H1 (cell line): ENCODE data around the gene HS6ST1. TPM values are rescaled to one million over a fixed set of nuclear protein-coding genes. Genes with fewer than 3 reads are reported as not detected.

ENCODE experiments used
- CTCF ChIA-PET: fragments of 300-600 bp; sonication (Branson Sonifier 250); formaldehyde crosslinking; loops from one replicate; lab custom pipeline; 2021; ENCODE audit not compliant: partially characterized antibody; lab: Charles Lee
- POLR2A ChIA-PET: fragments of 300-600 bp; sonication (Branson Sonifier 250); formaldehyde crosslinking; loops from one replicate; lab custom pipeline; 2021; ENCODE audit warnings: inconsistent platforms; ENCODE audit not compliant: partially characterized antibody; lab: Charles Lee
- DNase-seq, 2 experiments: peaks; one replicate each; pipeline versions ENCODE4 v3.0.0 to v3.0.0-alpha.2; 2010 to 2022; ENCODE audit warnings: low spot score in 2 of 2, low read depth in 1 of 2, mixed read lengths in 1 of 2
- FAIRE-seq: peaks from 2 replicates; lab custom pipeline; 2011; peaks lifted over from hg19 to GRCh38; lab: Jason Lieb, UNC
- H2AFZ ChIP-seq: 2 replicates; pipeline ENCODE4 v1.8.1; 2012; ENCODE audit warnings: low read length, inconsistent platforms
- H2AK5ac ChIP-seq: 2 replicates; pipeline ENCODE4 v1.6.1; 2013; ENCODE audit warnings: low read depth, low read length
- H2BK120ac ChIP-seq: replicated peaks from 2 replicates; pipeline ENCODE3; 2013; ENCODE audit warnings: low read depth, low read length, inconsistent platforms
- H2BK12ac ChIP-seq: 2 replicates; pipeline ENCODE4 v1.6.1; 2013; ENCODE audit warnings: low read depth, low read length
- H2BK15ac ChIP-seq: 2 replicates; pipeline ENCODE4 v1.6.1; 2013; ENCODE audit warnings: low read length
- H2BK20ac ChIP-seq: 2 replicates; pipeline ENCODE4 v1.6.1; 2013; ENCODE audit warnings: low read length
- H2BK5ac ChIP-seq: 2 replicates; pipeline ENCODE4 v1.6.1; 2013; ENCODE audit warnings: low read depth, low read length
- H3K14ac ChIP-seq: 2 replicates; pipeline ENCODE4 v1.6.1; 2013; ENCODE audit warnings: inconsistent platforms; ENCODE audit not compliant: insufficient read length
- H3K18ac ChIP-seq: 2 replicates; pipeline ENCODE4 v1.6.1; 2013; ENCODE audit warnings: low read length; ENCODE audit errors: extremely low read depth
- H3K23ac ChIP-seq: 2 replicates; pipeline ENCODE4 v1.6.1; 2013; ENCODE audit warnings: inconsistent platforms; ENCODE audit not compliant: insufficient read length
- H3K23me2 ChIP-seq: 2 replicates; pipeline ENCODE4 v1.6.1; 2013; ENCODE audit warnings: low read depth, low read length
- H3K27ac ChIP-seq: 2 replicates; pipeline ENCODE4 v1.6.1; 2011; ENCODE audit warnings: low read depth, low read length, inconsistent platforms
- H3K27me3 ChIP-seq, 4 experiments: replicated peaks in 1 of 4; 1 replicate in 1 of 4; 2 replicates in 3 of 4; pipeline versions ENCODE4 v1.6.1 to v1.8.1; 2011 to 2013; ENCODE audit warnings: low read length in 3 of 4, mild to moderate bottlenecking in 3 of 4, inconsistent platforms in 2 of 4, mixed read lengths in 2 of 4, moderate library complexity in 1 of 4; ENCODE audit not compliant: control insufficient read depth in 3 of 4, insufficient read depth in 3 of 4; ENCODE audit errors: extremely low read depth in 1 of 4
- H3K36me3 ChIP-seq, 4 experiments: 2 replicates each; pipeline versions ENCODE4 v1.6.1 to v1.8.1; 2011 to 2013; ENCODE audit warnings: mild to moderate bottlenecking in 4 of 4, low read length in 3 of 4, moderate library complexity in 2 of 4, control low read depth in 1 of 4, inconsistent platforms in 1 of 4; ENCODE audit not compliant: insufficient read depth in 4 of 4, control insufficient read depth in 2 of 4
- H3K4ac ChIP-seq: replicated peaks from 2 replicates; pipeline ENCODE3; 2013; ENCODE audit warnings: low read length, low read depth, mixed read lengths, inconsistent platforms; ENCODE audit not compliant: insufficient read length
- H3K4me1 ChIP-seq, 4 experiments: replicated peaks in 1 of 4; 1 replicate in 1 of 4; 2 replicates in 3 of 4; pipeline versions ENCODE4 v1.6.1 to v1.8.1; 2011 to 2013; ENCODE audit warnings: low read length in 3 of 4, inconsistent platforms in 2 of 4, mixed read lengths in 1 of 4; ENCODE audit not compliant: insufficient read depth in 4 of 4, control insufficient read depth in 3 of 4
- H3K4me2 ChIP-seq, 2 experiments: 2 replicates each; pipeline versions ENCODE4 v1.6.1 to v1.8.1; 2011 to 2013; ENCODE audit warnings: low read depth in 2 of 2, low read length in 2 of 2, control low read depth in 1 of 2, inconsistent platforms in 1 of 2, mild to moderate bottlenecking in 1 of 2; ENCODE audit not compliant: insufficient read depth in 1 of 2
- H3K4me3 ChIP-seq, 4 experiments: fragments of 200-600, 300-600 bp in 1 of 4; sonication (generic), shearing (Covaris generic), sonication (Bioruptor Twin) in 1 of 4; 2 replicates each; pipeline versions ENCODE4 v1.5.1 to v1.8.1; 2011 to 2016; ENCODE audit warnings: low read length in 4 of 4, low read depth in 3 of 4, control low read depth in 2 of 4, inconsistent platforms in 2 of 4, mild to moderate bottlenecking in 2 of 4, mixed read lengths in 1 of 4, moderate library complexity in 1 of 4; ENCODE audit not compliant: insufficient read depth in 2 of 4; ENCODE audit errors: extremely low read depth in 1 of 4
- H3K56ac ChIP-seq: replicated peaks from 2 replicates; pipeline ENCODE3; 2013; ENCODE audit warnings: low read depth, mild to moderate bottlenecking, mixed read lengths, low read length, inconsistent platforms; ENCODE audit not compliant: insufficient read length
- H3K79me1 ChIP-seq: 2 replicates; pipeline ENCODE4 v1.6.1; 2013; ENCODE audit warnings: low read depth, low read length, control low read depth
- H3K79me2 ChIP-seq, 2 experiments: 2 replicates each; pipeline versions ENCODE4 v1.6.1 to v1.8.1; 2012 to 2013; ENCODE audit warnings: low read length in 2 of 2, mild to moderate bottlenecking in 2 of 2, inconsistent platforms in 1 of 2; ENCODE audit not compliant: insufficient read depth in 2 of 2, control insufficient read depth in 1 of 2
- H3K9ac ChIP-seq, 4 experiments: replicated peaks in 1 of 4; 1 replicate in 1 of 4; 2 replicates in 3 of 4; pipeline versions ENCODE4 v1.6.1 to v1.8.1; 2011 to 2013; ENCODE audit warnings: low read depth in 3 of 4, low read length in 3 of 4, control low read depth in 2 of 4, mild to moderate bottlenecking in 2 of 4, moderate library complexity in 2 of 4, inconsistent platforms in 1 of 4; ENCODE audit errors: extremely low read depth in 1 of 4
- H3K9me3 ChIP-seq, 2 experiments: 2 replicates each; pipeline versions ENCODE4 v1.6.1 to v1.8.1; 2012 to 2013; ENCODE audit warnings: mild to moderate bottlenecking in 2 of 2, moderate library complexity in 2 of 2, control low read depth in 1 of 2, inconsistent platforms in 1 of 2, low read depth in 1 of 2, low read length in 1 of 2, mixed read lengths in 1 of 2; ENCODE audit not compliant: insufficient read depth in 2 of 2
- H4K20me1 ChIP-seq, 2 experiments: replicated peaks in 1 of 2; 2 replicates each; pipeline versions ENCODE3 to v1.8.1; 2011 to 2013; ENCODE audit warnings: inconsistent platforms in 2 of 2, low read length in 2 of 2, mild to moderate bottlenecking in 1 of 2; ENCODE audit not compliant: insufficient read depth in 2 of 2, control insufficient read depth in 1 of 2
- H4K5ac ChIP-seq: 2 replicates; pipeline ENCODE4 v1.6.1; 2013; ENCODE audit warnings: low read length, low read depth, mixed read lengths, inconsistent platforms; ENCODE audit not compliant: insufficient read length
- H4K8ac ChIP-seq: 2 replicates; pipeline ENCODE4 v1.8.0; 2013; ENCODE audit warnings: mild to moderate bottlenecking, moderate library complexity, low read length, inconsistent platforms; ENCODE audit not compliant: insufficient read depth; ENCODE audit errors: extremely low read depth
- H4K91ac ChIP-seq: replicated peaks from 2 replicates; pipeline ENCODE3; 2013; ENCODE audit warnings: low read length, mixed read lengths, inconsistent platforms; ENCODE audit not compliant: insufficient read length
- BCL11A ChIP-seq, 2 experiments: IDR thresholded peaks; one replicate each; pipeline ENCODE4 v1.6.1; 2011; ENCODE audit warnings: low read depth in 2 of 2, low read length in 2 of 2, mild to moderate bottlenecking in 2 of 2
- CBX8 ChIP-seq: fragments of 300-800, 300-1000 bp; sonication (generic); IDR thresholded peaks from 2 replicates; pipeline ENCODE4 v1.7.1; 2016; ENCODE audit warnings: low read depth, low read length, borderline replicate concordance
- CHD1 ChIP-seq: IDR thresholded peaks from 2 replicates; pipeline ENCODE4 v1.6.1; 2012; ENCODE audit warnings: low read depth, low read length, improper control_type of control experiment
- GTF2F1 ChIP-seq: IDR thresholded peaks from 2 replicates; pipeline ENCODE4 v1.6.1; 2012; ENCODE audit warnings: low read depth, low read length, improper control_type of control experiment, borderline replicate concordance
- JUND ChIP-seq: IDR thresholded peaks from 2 replicates; pipeline ENCODE4 v1.6.1; 2011; ENCODE audit warnings: mild to moderate bottlenecking, improper control_type of control experiment, low read length
- NRF1 ChIP-seq: IDR thresholded peaks from 2 replicates; pipeline ENCODE4 v1.6.1; 2011; ENCODE audit warnings: mild to moderate bottlenecking, low read depth, low read length, improper control_type of control experiment
- POLR2A ChIP-seq, 2 experiments: IDR thresholded peaks; 1 replicate in 1 of 2; 2 replicates in 1 of 2; pipeline ENCODE4 v1.6.1; 2011; ENCODE audit warnings: low read depth in 2 of 2, low read length in 2 of 2, mild to moderate bottlenecking in 2 of 2; ENCODE audit errors: control extremely low read depth in 1 of 2
- SIX5 ChIP-seq: IDR thresholded peaks from 2 replicates; pipeline ENCODE4 v1.6.1; 2011; ENCODE audit warnings: mild to moderate bottlenecking, low read depth, low read length
- SP1 ChIP-seq: IDR thresholded peaks from 2 replicates; pipeline ENCODE4 v1.6.1; 2011; ENCODE audit warnings: low read depth, low read length
- TAF1 ChIP-seq: IDR thresholded peaks from 2 replicates; pipeline ENCODE4 v1.6.1; 2011; ENCODE audit warnings: mild to moderate bottlenecking, low read depth, low read length
- TBP ChIP-seq: IDR thresholded peaks from 2 replicates; pipeline ENCODE4 v1.6.1; 2011; ENCODE audit warnings: low read depth, low read length, improper control_type of control experiment
- TCF12 ChIP-seq: IDR thresholded peaks from 2 replicates; pipeline ENCODE4 v1.6.1; 2011; ENCODE audit warnings: low read depth, mild to moderate bottlenecking, low read length
- ZNF274 ChIP-seq: IDR thresholded peaks from 2 replicates; pipeline ENCODE4 v1.7.0; 2012; ENCODE audit warnings: low read length, borderline replicate concordance; ENCODE audit errors: extremely low read depth
- WGBS, 2 experiments: shearing (Covaris generic) in 1 of 2; methylation state at CpG; one replicate each; pipeline versions ENCODE4 v1.1.6 to v1.1.7; 2013 to 2015; ENCODE audit warnings: low lambda C conversion rate in 2 of 2, mixed read lengths in 2 of 2, inconsistent platforms in 1 of 2, low coverage in 1 of 2, missing lambda C conversion rate in 1 of 2; ENCODE audit not compliant: insufficient replicate concordance in 2 of 2, insufficient coverage in 1 of 2, insufficient read length in 1 of 2; ENCODE audit errors: extremely low coverage in 1 of 2, missing lambda C conversion rate in 1 of 2; 5-methylcytosine and 5-hydroxymethylcytosine counted together
- polyA plus RNA-seq, 7 experiments: library from polyadenylated mRNA; depleted of rRNA in 3 of 7; stranded (reverse) in 5 of 7; unstranded in 2 of 7; fragments of >200 nt in 5 of 7; fragments of 200-250 nt in 2 of 7; gene quantifications; 1 replicate in 5 of 7; 2 replicates in 1 of 7; 4 replicates in 1 of 7; pipeline versions ENCODE4 v1.2.1 to v1.2.3, GENCODE V29; 2011 to 2013; ENCODE audit warnings: missing spikeins in 2 of 7, mixed read lengths in 2 of 7
- total RNA-seq: library from RNA; stranded (reverse); fragmentation: NEBNext Ultra II Directional; extraction: Animal tissue kit (Norgen Biotek cat#: 25700); gene quantifications from 2 replicates; pipeline ENCODE4 v1.2.1, GENCODE V29; 2021
- TF ChIP-seq, protein P1 (sequence below): IDR thresholded peaks from 2 replicates; pipeline ENCODE4 v1.6.1; 2012; ENCODE audit warnings: low read length, inconsistent platforms

HS6ST1 gene
- total and polyA plus RNA-seq, 2 of the 8 experiments (the other 6 are each of a cell fraction or from before 2014, with no cell fraction given), result 37.4 to 74.6 TPM

DNA sequence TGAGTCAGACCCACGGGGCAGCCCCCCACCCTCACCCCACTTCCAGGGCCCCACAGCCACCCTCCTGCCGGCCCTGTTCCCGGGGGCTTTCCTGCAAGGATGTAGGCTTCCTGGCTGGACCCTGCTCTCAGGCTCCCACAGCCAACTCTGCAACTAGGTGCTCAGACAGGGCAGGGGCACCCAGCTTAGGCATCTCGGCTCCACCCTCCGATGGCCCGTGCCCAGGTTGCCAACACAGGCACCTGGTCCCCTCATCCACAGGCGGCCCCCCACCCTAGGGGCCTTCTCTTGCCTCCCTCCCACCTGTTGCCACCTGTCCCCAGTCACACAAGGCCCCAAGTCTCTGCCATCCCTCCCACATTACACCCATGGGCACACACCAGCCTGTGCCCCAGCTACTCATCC is 34.6 kb downstream of the HS6ST1 start:
- H2BK120ac ChIP-seq, result no peak overlapping the region
- H4K20me1 ChIP-seq, result peaks cover 44 to 67% of the 10 kb centered on the region in 2 experiments
- DNase-seq, result no peak
- H2BK20ac ChIP-seq, result no peak overlapping the region
- no peak overlapping the region for H4K91ac ChIP-seq
- H3K23me2 ChIP-seq, result no peaks in the 10 kb centered on the region
- H3K27ac ChIP-seq, result no peak overlapping the region
- H2BK5ac ChIP-seq, result no peak overlapping the region; the same call in 1 of the 2 replicates
- TF ChIP-seq BCL11A (IDR thresholded peaks at IDR 0.05; ENCODE audit: low read depth in 2 of 2, low read length in 2 of 2), result no peak
- TF ChIP-seq SP1, result no peak
- TF ChIP-seq CBX8, result no peak
- no peak for TF ChIP-seq TBP
- TF ChIP-seq GTF2F1, result no peak
- TF ChIP-seq, protein P1, sequence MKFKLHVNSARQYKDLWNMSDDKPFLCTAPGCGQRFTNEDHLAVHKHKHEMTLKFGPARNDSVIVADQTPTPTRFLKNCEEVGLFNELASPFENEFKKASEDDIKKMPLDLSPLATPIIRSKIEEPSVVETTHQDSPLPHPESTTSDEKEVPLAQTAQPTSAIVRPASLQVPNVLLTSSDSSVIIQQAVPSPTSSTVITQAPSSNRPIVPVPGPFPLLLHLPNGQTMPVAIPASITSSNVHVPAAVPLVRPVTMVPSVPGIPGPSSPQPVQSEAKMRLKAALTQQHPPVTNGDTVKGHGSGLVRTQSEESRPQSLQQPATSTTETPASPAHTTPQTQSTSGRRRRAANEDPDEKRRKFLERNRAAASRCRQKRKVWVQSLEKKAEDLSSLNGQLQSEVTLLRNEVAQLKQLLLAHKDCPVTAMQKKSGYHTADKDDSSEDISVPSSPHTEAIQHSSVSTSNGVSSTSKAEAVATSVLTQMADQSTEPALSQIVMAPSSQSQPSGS, result no peak
- TF ChIP-seq SIX5, result no peak
- no peak for TF ChIP-seq NRF1
- no peak for TF ChIP-seq ZNF274
- no peak for TF ChIP-seq TAF1
- no peak for TF ChIP-seq TCF12
- no peak for TF ChIP-seq POLR2A (IDR thresholded peaks at IDR 0.05; ENCODE audit: control extremely low read depth in 1 of 2, low read depth in 2 of 2, low read length in 2 of 2)
- TF ChIP-seq CHD1, result no peak
- no peak for TF ChIP-seq JUND
- TF ChIP-seq, all 59 proteins: peak for 0
- Histone ChIP-seq H4K8ac (no peak overlapping the region; the same call in 1 of the 2 replicates), H2BK12ac (no peak overlapping the region), H3K56ac (no peak overlapping the region), H2AFZ (no peak overlapping the region), H3K9ac (no peak overlapping the region), H2BK15ac (no peak overlapping the region), H4K5ac (no peak overlapping the region), H3K23ac (no peak overlapping the region), H3K14ac (no peak overlapping the region), H3K4me1 (peaks cover 0 to 29% (median 18%) of the 10 kb centered on the region in 4 experiments; a peak in 6 of 7 replicates), H3K18ac (no peak overlapping the region), H3K4me3 (no peak overlapping the region), H3K79me2 (peaks cover 0 to 83% of the 10 kb centered on the region in 2 experiments; a peak in 2 of 4 replicates), H3K9me3 (no peaks in the 10 kb centered on the region), H2AK5ac (no peak overlapping the region), H3K4ac (no peak overlapping the region), H3K4me2 (no peak overlapping the region), H3K27me3 (no peaks in the 10 kb centered on the region), H3K36me3 (peaks cover 0 to 4% (median 1%) of the 10 kb centered on the region in 4 experiments; a peak in 3 of 8 replicates), H3K79me1 (peaks cover 43% of the 10 kb centered on the region)
- CTCF ChIA-PET, result interaction anchor here (1.3 to 2.6 kb wide), 3 partner anchors 13 to 25 kb away, joined by 4 to 16 read pairs (median 7); no protein-coding TSS in a partner anchor
- FAIRE-seq, result no peak
- POLR2A ChIA-PET, result interaction anchor here (1.0 to 1.4 kb wide), 2 partner anchors 13 to 33 kb away, joined by 3 read pairs; no protein-coding TSS in a partner anchor
- 85% methylated on average over 4 of the region's 7 CpGs; no CpG with 5 or more reads in 1 of the 2 experiments for WGBS, 2 experiments
